Lower leg skin (tissue), 3 donors: ENCODE data around the gene XRCC1.

Source experiments
- CTCF ChIP-seq, 3 donors: fragments of 450-650 bp; IDR thresholded peaks; one replicate each; pipeline ENCODE4 v1.5.1; 2016; ENCODE audit warnings: antibody characterized with exemption in 3 of 3, mild to moderate bottlenecking in 3 of 3, moderate library complexity in 2 of 3
- POLR2A ChIP-seq, 2 donors: fragments of 450-650 bp; IDR thresholded peaks; one replicate each; pipeline ENCODE4 v1.6.1; 2016 to 2017; ENCODE audit warnings: antibody characterized with exemption in 2 of 2, mild to moderate bottlenecking in 1 of 2, moderate library complexity in 1 of 2

DNA sequence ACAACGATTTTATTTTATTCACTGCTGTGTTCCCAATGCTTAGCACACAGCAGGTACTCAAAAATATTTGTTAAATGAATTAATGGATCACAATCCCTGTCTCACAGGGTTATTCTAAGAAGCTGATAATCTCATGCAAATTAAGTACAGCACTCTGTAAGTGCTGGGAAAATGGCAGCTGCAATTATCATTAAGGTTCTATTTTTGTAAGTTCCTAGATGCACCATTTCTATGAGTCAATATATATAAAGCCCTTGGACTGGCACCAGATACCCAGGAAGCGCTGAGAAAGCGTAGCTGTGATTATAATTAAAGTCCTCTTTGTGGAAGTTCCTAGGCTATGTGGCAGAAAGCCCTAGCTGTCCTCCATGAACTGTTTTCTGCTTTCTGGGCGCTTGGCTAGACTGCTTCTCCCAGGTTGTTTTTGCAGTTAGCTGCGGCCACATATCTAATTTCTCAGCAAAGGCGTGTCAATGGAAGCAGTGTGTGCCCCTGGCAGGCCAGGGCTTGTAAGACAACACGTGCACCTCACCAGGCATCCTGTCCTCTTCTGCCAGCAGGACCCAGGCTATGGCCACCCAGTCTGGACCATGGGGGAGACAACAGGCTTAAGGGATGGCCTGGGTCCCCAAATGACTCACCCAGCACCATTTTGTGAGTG, 31.4 kb upstream of the XRCC1 start:
- TF ChIP-seq CTCF (IDR thresholded peaks at IDR 0.05) (no peak), POLR2A (IDR thresholded peaks at IDR 0.05) (no peak)
